ENCODE measurements around the gene P4HB. TPM values are rescaled to one million over a fixed set of nuclear protein-coding genes. Genes with fewer than 3 reads are reported as not detected.

Gene P4HB
- total and polyA plus RNA-seq, 2 donors (not counting 1 experiment from before 2014, with no cell fraction given) = 109 to 1,034 TPM

- H3K4me3 ChIP-seq (replicated peaks in 1 of 4; ENCODE audit: control extremely low read depth in 1 of 4, insufficient read depth in 1 of 4, low read depth in 3 of 4, low read length in 4 of 4) = no peak overlapping the region
- no peaks in the 10 kb centered on the region for H3K9me3 ChIP-seq (ENCODE audit: control insufficient read depth, insufficient read depth, low read depth, low read length)
- no peak for DNase-seq (ENCODE audit: low read depth in 2 of 2)
- no peaks in the 10 kb centered on the region for H3K27me3 ChIP-seq (ENCODE audit: control insufficient read depth, insufficient read depth, low read length)
- no peak overlapping the region for H3K4me2 ChIP-seq (ENCODE audit: extremely low read depth, insufficient read depth, low read length)
- no peaks in the 10 kb centered on the region for H4K20me1 ChIP-seq (ENCODE audit: control insufficient read depth, extremely low read depth, insufficient read depth, low read length)
- no peak overlapping the region for H3K27ac ChIP-seq (ENCODE audit: insufficient read depth, low read length)
- H3K36me3 ChIP-seq (ENCODE audit: control insufficient read depth, insufficient read depth, low read length) = no peaks in the 10 kb centered on the region
- peaks cover 7% of the 10 kb centered on the region for H3K4me1 ChIP-seq (ENCODE audit: control insufficient read depth, extremely low read depth, insufficient read depth, low read length)
- no peak for TF ChIP-seq EZH2 (IDR thresholded peaks at IDR 0.05; ENCODE audit: low read length, missing control alignments)
- no peak for TF ChIP-seq CTCF (conservative IDR thresholded peaks at IDR 0.05 in 1 of 2, IDR thresholded peaks at IDR 0.05 in 1 of 2; ENCODE audit: low read depth in 1 of 2, low read length in 2 of 2)
- no peak overlapping the region for H2AFZ ChIP-seq (ENCODE audit: low read length)
- peaks cover 20% of the 10 kb centered on the region for H3K79me2 ChIP-seq (ENCODE audit: control insufficient read depth, insufficient read depth, low read length)
- no peak overlapping the region for H3K9ac ChIP-seq (ENCODE audit: insufficient read depth, low read length)
These were observed 30.5 kb downstream of the P4HB start for GRCh38 chr17:81829858-81830257.

- Histone ChIP-seq H3K4me3 (replicated peaks in 1 of 4; ENCODE audit: control extremely low read depth in 1 of 4, insufficient read depth in 1 of 4, low read depth in 3 of 4, low read length in 4 of 4) (no peak overlapping the region), H3K79me2 (ENCODE audit: control insufficient read depth, insufficient read depth, low read length) (peaks cover 18% of the 10 kb centered on the region), H2AFZ (ENCODE audit: low read length) (no peak overlapping the region), H3K4me2 (ENCODE audit: extremely low read depth, insufficient read depth, low read length) (no peak overlapping the region), H4K20me1 (ENCODE audit: control insufficient read depth, extremely low read depth, insufficient read depth, low read length) (no peaks in the 10 kb centered on the region), H3K9me3 (ENCODE audit: control insufficient read depth, insufficient read depth, low read depth, low read length) (no peaks in the 10 kb centered on the region), H3K36me3 (ENCODE audit: control insufficient read depth, insufficient read depth, low read length) (peaks cover 4% of the 10 kb centered on the region), H3K9ac (ENCODE audit: insufficient read depth, low read length) (no peak overlapping the region), H3K27ac (ENCODE audit: insufficient read depth, low read length) (no peak overlapping the region), H3K27me3 (ENCODE audit: control insufficient read depth, insufficient read depth, low read length) (no peaks in the 10 kb centered on the region), H3K4me1 (ENCODE audit: control insufficient read depth, extremely low read depth, insufficient read depth, low read length) (peaks cover 4% of the 10 kb centered on the region)
- TF ChIP-seq CTCF (conservative IDR thresholded peaks at IDR 0.05 in 1 of 2, IDR thresholded peaks at IDR 0.05 in 1 of 2; ENCODE audit: low read depth in 1 of 2, low read length in 2 of 2) (no peak), EZH2 (IDR thresholded peaks at IDR 0.05; ENCODE audit: low read length, missing control alignments) (no peak)
- DNase-seq (ENCODE audit: low read depth in 2 of 2) = no peak
These were observed 31.7 kb downstream of the P4HB start for GRCh38 chr17:81828656-81829055.

- Histone ChIP-seq H3K4me3 (replicated peaks in 1 of 4; ENCODE audit: control extremely low read depth in 1 of 4, insufficient read depth in 1 of 4, low read depth in 3 of 4, low read length in 4 of 4) (no peak overlapping the region), H4K20me1 (ENCODE audit: control insufficient read depth, extremely low read depth, insufficient read depth, low read length) (no peaks in the 10 kb centered on the region), H3K4me2 (ENCODE audit: extremely low read depth, insufficient read depth, low read length) (no peak overlapping the region), H3K27ac (ENCODE audit: insufficient read depth, low read length) (no peak overlapping the region), H3K27me3 (ENCODE audit: control insufficient read depth, insufficient read depth, low read length) (no peaks in the 10 kb centered on the region), H3K36me3 (ENCODE audit: control insufficient read depth, insufficient read depth, low read length) (peaks cover 4% of the 10 kb centered on the region), H2AFZ (ENCODE audit: low read length) (no peak overlapping the region), H3K9ac (ENCODE audit: insufficient read depth, low read length) (no peak overlapping the region), H3K79me2 (ENCODE audit: control insufficient read depth, insufficient read depth, low read length) (peaks cover 8% of the 10 kb centered on the region), H3K9me3 (ENCODE audit: control insufficient read depth, insufficient read depth, low read depth, low read length) (no peaks in the 10 kb centered on the region), H3K4me1 (ENCODE audit: control insufficient read depth, extremely low read depth, insufficient read depth, low read length) (peaks cover 4% of the 10 kb centered on the region)
- no peak for DNase-seq (ENCODE audit: low read depth in 2 of 2)
- TF ChIP-seq CTCF (conservative IDR thresholded peaks at IDR 0.05 in 1 of 2, IDR thresholded peaks at IDR 0.05 in 1 of 2; ENCODE audit: low read depth in 1 of 2, low read length in 2 of 2) (no peak), EZH2 (IDR thresholded peaks at IDR 0.05; ENCODE audit: low read length, missing control alignments) (no peak)
These were observed 34.4 kb downstream of the P4HB start for GRCh38 chr17:81825841-81826466.
